Stimulated activated CD8-positive, alpha-beta memory T cell treated with anti-CD3 and anti-CD28 coated beads, Interleukin-7, amount 100 ng/mL, for 48 hours (primary cell): ENCODE measurements around the gene CUEDC2.

Source experiments
- DNase-seq, 2 donors: peaks; one replicate each; pipeline ENCODE4 v3.0.0-alpha.2; 2020; ENCODE audit warnings: low read depth in 1 of 2; ENCODE audit errors: extremely low read depth in 1 of 2

Gene CUEDC2

DNA sequence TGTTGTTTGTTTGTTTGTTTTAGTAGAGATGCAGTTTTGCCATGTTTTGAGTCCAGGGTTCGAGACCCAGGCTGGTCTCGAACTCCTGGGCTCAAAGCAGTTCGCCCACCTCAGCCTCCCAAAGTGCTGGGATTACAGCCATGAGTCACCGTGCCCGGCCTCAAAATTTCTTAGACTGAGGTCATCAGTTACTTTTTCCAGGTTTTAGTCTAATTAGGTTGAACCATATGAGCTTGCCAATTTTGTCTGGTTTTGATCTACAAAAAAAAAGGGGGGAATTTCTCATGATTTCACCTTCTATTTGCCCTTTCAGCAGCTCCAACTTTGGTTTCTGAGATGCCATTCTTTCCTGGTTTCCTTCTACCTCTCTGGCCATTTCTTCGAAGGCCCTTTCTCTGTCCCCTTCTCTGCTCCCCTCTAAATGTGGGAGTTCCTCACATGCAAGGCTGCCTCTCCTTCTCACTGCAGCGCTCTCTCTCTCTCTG is 5.5 kb downstream of the CUEDC2 start:
- no peak for DNase-seq

DNA sequence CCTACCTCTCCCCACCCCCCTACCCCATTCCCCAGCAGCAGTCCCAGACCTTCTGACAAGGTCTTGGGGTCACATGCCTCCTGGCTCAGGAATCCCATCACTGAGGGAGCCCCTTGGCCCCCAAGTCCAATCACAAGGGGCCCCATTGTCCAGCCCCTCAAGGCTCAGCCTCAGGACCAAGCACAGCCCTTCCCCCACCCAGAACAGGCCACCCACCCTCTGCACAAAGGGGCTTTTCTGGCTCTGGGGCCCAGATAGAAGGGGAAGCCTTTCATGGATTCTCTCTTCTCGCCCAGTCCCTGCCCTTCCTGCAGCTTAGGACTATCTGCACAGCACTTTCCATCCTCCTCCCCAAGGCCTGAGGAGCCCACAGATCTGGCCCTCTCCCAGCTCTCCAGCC is 6.9 kb downstream of the CUEDC2 start:
- DNase-seq, result no peak

GRCh38 chr10:102424916-102425315 is 7.5 kb downstream of the CUEDC2 start:
- no peak for DNase-seq

- no peak for DNase-seq
These were observed 8.2 kb downstream of the CUEDC2 start for GRCh38 chr10:102424145-102424544.

GRCh38 chr10:102423372-102423968 is 8.9 kb downstream of the CUEDC2 start:
- DNase-seq, result no peak

GRCh38 chr10:102422545-102423129 is 9.7 kb downstream of the CUEDC2 start:
- no peak for DNase-seq

DNA sequence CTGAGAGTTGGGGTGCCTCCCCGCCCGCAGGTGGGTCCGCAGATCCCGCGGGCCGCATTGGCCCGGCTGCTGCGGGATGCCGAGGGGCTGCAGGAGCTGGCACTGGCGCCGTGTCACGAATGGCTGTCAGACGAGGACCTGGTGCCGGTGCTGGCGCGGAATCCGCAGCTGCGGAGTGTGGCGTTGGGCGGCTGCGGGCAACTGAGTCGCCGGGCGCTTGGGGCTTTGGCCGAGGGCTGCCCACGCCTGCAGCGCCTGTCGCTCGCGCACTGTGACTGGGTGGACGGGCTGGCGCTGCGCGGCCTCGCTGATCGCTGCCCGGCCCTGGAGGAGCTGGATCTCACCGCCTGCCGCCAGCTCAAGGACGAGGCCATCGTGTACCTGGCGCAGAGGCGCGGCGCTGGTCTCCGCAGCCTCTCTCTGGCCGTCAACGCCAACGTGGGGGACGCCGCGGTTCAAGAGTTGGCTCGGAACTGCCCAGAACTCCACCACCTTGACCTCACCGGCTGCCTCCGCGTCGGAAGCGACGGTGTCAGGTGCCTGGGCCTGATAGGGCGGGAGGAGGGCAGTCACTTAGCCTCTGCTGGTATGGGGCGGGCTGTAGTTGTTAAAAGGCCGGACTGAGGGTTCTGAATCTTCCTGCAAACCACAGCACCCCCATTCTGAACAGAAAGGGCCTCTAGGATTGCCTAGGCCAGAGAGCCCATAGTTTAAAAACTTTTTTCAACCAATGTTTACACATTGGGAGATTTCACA is 10.4 kb downstream of the CUEDC2 start:
- DNase-seq, result no peak

GRCh38 chr10:102421507-102421756 is 10.9 kb downstream of the CUEDC2 start:
- no peak for DNase-seq

- peak; percentile 91 to 94 for DNase-seq
These were observed 11.5 kb downstream of the CUEDC2 start, which contains the start of gene FBXL15 for GRCh38 chr10:102420714-102421506. Gene FBXL15 (plus strand): TSS chr10:102420836. CDS start chr10:102421130, 294 bp downstream.

DNA sequence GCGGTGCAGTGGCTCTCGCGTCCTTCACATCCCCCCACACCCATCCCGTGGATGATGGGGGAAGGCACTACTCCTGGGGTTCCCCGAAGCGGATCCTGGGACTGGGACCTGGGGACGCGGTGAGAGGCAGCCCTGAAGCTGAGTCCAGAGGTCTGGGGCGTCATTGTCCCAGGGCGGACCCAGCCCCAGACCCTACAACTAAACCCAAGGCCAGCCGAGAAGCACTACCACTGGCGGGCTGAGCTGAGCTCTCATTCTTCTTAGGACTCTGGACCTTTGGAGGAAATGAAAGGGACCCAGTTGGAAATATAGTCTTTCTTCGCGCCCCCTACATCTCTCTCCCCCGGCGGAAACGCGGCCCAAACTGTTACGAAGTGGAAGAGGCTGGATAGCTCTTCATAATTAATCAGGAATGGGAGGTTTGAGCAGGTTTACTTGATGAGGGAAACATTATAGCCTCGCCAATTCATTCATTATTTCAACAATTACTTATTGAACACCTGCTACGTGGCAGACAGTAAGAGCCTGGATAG is 12.1 kb downstream of the CUEDC2 start:
- DNase-seq, result no peak

GRCh38 chr10:102419269-102420180 is 12.8 kb downstream of the CUEDC2 start:
- DNase-seq, result no peak

- no peak for DNase-seq
These were observed 13.6 kb downstream of the CUEDC2 start, which contains the start of gene PSD for GRCh38 chr10:102418622-102419268. Gene PSD (minus strand): TSS chr10:102418785. CDS start chr10:102417038, 1,747 bp downstream.

DNA sequence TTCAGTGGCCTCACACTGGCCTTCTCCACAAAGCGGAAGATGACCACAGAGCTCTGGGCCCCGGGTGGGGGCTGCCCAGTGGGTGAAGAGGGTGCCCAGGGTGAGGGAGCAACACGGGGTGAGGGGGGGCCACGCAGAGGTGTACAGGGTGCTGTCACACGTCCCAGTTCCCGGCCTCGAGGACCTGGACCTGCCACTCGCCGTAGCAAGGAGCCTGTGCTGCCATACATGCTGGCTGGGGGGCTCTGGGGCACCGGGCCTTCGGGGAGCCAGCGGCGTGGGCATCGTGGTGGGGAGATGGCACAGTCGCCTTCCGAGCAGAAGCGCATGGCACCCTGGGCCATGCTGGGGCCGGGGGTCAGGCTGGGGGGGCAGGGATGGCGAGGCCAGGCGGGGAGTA is 15.7 kb downstream of the CUEDC2 start:
- DNase-seq, result no peak

GRCh38 chr10:102416283-102416682 is 16.1 kb downstream of the CUEDC2 start:
- no peak for DNase-seq

DNA sequence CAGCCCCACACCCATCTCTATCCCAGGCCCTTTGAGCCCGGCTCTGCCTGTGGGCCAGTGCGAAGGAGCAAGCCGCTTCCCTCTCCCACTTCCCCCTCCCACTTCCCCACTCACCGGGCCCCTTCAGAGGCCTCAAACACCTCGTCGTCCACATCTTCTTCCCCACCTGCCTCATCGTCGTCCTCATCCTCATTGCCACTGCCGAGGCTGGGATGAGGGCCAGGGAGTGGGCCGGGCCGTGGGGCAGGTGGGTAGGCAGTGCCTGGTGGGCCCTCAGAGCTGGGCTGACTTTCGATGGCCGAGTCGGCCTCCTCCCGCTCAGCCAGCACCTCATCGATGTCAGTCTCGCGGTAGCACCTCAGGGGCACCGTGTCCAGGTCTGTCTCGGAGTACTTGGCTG is 17.6 kb downstream of the CUEDC2 start:
- DNase-seq, result no peak

DNA sequence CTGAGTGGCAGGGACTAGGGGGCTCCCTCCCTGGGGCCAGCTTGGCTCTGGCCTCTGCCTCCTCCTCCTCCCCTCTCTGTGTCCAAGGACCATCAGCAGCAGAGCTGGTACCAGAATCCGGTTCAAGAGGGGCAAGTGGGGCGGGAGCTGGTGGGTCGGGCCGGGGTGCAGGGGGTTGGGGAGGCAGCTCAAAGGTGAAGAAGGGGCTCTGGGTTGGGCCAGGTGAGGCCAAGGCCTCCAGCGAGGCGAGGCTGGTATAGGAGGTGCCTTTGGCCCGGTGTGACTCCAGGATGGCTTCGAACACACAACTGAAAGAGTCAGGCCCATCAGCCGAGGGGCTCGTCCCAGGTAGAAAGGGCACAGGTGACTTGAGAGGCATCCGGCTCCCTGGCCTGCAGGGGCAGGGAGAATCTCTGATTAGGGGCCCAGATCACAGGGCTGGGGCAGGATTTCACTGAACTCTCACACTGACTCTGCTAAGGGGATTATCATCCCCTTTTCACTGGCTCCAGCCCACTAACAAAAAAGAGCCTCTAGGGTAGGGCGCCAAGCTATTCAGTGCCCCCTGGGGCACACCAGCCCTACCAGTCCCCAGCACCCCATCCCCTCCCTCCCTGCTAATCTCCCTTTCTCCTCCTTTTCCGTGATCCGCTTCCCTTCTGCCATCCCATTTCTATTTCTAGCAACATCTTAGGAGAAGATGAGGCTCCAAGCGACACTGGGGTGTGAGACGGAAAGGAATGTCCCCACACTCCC is 18.4 kb downstream of the CUEDC2 start:
- DNase-seq, result no peak

DNA sequence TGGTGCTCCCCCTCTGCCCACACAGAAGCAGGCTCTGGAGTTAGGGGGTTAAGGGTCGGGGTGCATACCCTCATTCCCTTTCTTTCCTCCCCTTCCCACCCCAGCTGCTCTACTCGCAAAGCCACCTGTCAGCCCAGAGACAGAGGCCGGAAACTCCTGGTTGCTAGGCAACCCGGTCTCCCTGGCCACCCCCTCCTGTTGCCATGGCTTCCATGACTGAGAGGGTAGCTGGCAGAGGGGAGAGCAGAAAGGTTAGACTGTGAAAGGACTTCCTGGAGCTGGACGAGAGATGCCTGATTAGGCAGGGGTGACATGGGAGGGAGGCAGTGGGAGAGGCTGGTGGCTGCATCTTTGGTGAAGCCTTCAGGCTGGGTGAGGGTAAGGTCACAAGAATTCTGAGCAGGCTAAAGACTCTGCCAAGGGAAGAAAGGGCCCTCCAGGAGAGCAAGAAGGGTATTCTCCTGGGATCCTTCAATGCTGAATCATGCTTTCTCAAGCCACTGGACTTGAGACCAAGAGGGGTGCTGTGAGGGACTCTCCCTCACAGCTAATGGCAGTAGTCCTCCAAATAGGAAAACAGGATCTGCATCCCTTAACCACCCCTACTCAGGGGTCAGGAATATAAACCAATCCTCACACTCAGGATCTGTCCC is 19.2 kb downstream of the CUEDC2 start:
- no peak for DNase-seq

DNA sequence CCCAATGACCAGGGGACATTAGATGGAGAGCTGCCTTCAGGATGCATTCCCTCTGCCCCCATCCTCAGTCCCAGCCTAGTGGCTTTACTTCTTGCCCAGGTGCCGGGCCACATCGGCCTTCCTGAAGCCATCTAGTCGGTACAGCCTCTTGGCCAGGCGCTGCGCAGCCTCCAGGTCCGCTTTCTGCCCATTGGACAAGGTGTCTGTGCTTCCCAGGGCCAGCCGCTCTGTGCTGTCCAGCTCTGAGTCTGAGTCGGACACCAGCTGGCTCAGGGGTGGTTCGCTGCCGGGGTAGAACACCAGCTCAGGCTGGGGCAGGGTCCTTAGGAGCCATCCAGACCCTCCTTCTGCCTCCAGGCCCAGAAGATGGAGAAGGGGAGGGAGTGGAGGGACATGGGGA is 20.1 kb downstream of the CUEDC2 start:
- no peak for DNase-seq
